ENCODE data around the gene KRTAP10-12.

- TF ChIP-seq, protein P1, sequence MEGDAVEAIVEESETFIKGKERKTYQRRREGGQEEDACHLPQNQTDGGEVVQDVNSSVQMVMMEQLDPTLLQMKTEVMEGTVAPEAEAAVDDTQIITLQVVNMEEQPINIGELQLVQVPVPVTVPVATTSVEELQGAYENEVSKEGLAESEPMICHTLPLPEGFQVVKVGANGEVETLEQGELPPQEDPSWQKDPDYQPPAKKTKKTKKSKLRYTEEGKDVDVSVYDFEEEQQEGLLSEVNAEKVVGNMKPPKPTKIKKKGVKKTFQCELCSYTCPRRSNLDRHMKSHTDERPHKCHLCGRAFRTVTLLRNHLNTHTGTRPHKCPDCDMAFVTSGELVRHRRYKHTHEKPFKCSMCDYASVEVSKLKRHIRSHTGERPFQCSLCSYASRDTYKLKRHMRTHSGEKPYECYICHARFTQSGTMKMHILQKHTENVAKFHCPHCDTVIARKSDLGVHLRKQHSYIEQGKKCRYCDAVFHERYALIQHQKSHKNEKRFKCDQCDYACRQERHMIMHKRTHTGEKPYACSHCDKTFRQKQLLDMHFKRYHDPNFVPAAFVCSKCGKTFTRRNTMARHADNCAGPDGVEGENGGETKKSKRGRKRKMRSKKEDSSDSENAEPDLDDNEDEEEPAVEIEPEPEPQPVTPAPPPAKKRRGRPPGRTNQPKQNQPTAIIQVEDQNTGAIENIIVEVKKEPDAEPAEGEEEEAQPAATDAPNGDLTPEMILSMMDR (IDR thresholded peaks at IDR 0.05), result no peak
- no peak for TF ChIP-seq EZH2 (IDR thresholded peaks at IDR 0.05)
These were observed 10.0 kb upstream of the KRTAP10-12 start for GRCh38 chr21:44686843-44687561.

Data from neural progenitor cell (in vitro differentiated cells).